Panc1 (cell line): ENCODE measurements around the gene KLF6.
A peak's percentile ranks its signal among the peaks of the same experiment; 100 is the strongest.

Experiments
- CTCF ChIP-seq: fragments of 450-650 bp; IDR thresholded peaks from 2 replicates; pipeline ENCODE4 v1.5.1; 2017; ENCODE audit warnings: mild to moderate bottlenecking
- POLR2AphosphoS5 ChIP-seq: IDR thresholded peaks from 2 replicates; pipeline ENCODE4 v1.6.1; 2012; ENCODE audit warnings: mild to moderate bottlenecking, low read depth, low read length, moderate library complexity

GRCh38 chr10:3811291-3811870 is 26.4 kb upstream of the KLF6 start:
- TF ChIP-seq CTCF (no peak), POLR2AphosphoS5 (0 out of 2 replicates have a peak, but pooled peaks have one; percentile 44)
